ENCODE results near the gene SUV39H1. TPM values are rescaled to one million over a fixed set of nuclear protein-coding genes. Genes with fewer than 3 reads are reported as not detected.
A peak's percentile ranks its signal among the peaks of the same experiment; 100 is the strongest.
"Not testable (repeated sequence)": the region's sequence is repeated elsewhere in the genome, so short reads cannot be mapped to it uniquely, and the experiment has no call there.

Gene SUV39H1
- total RNA-seq, 2 experiments from 2014 or later: 32.3 to 35.6 TPM

DNA sequence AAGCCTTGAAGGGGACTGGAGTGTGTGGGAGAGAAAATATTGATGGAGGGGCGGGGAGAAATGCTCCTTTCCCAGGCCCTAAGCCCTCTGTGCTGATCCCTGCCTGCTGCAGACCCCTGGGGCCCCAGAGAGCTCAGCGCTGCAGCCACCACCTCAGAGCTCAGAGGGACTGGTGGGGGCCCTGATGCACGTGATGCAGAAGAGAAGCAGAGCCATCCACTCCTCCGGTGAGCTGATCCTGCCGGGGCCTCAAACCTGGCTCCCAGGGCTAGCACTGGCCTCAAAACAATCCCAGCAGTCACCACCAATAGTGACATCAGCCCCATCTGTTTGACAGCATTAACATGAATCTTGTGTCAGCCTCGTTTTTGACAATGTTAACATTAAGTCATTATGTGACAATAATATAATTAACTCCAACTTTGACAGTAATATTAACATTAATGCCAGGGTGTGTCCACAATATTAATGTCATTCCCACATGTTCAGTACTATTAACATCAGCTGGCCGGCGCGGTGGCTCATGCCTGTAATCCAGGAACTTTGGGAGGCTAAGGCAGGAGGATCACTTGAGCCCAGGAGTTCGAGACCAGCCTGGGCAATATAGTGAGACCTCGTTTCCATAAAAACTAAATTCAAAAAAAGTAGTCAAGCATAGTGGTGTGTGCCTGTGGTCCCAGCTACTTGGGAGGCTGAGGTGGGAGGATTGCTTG lies 7.2 kb upstream of the SUV39H1 start:
- Mint-ChIP-seq H3K36me3 (peaks cover 47% of the 10 kb centered on the region), H3K27me3 (no peaks in the 10 kb centered on the region), H3K4me3 (no peak overlapping the region), H3K9me3 (no peaks in the 10 kb centered on the region), H3K4me1 (ENCODE audit: low read depth) (peaks cover 34% of the 10 kb centered on the region), H3K27ac (no peak overlapping the region)
- DNase-seq: no peak
- POLR2A ChIA-PET: no interaction called here
- CTCF ChIA-PET: no interaction called here
- intact Hi-C loops (cut with micrococcal nuclease): loop anchor here (10.0 kb wide), 1 partner anchor 115 kb away; the partner anchor contains the start of gene RBM3

DNA sequence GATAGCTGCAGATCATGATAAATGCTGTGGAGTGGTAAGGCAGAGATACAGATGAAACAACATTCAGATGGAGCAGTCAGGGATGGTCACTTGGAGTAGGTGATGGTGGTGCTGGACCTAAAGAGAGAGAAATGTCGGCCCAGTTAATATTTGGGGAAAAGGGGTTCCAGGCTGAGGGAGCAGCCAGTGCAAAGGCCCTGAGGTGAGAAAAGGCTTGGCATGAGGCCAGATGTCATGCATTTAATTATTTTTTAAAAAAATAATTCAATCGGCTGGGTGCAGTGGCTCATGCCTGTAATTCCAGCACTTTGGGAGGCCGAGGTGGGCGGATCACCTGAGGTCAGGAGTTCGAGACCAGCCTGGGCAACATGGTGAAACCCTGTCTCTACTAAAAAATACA lies 4.8 kb upstream of the SUV39H1 start:
- peaks cover 24% of the 10 kb centered on the region for H3K4me1 Mint-ChIP-seq (ENCODE audit: low read depth)
- H3K36me3 Mint-ChIP-seq: peaks cover 26% of the 10 kb centered on the region
- H3K27ac Mint-ChIP-seq; H3K27me3 Mint-ChIP-seq; intact Hi-C loops (cut with micrococcal nuclease); H3K9me3 Mint-ChIP-seq; H3K4me3 Mint-ChIP-seq; POLR2A ChIA-PET; DNase-seq: not testable (repeated sequence)
- CTCF ChIA-PET: interaction anchor here (0.6 kb wide), 1 partner anchor 143 kb away, joined by 4 read pairs; no protein-coding TSS in a partner anchor

DNA sequence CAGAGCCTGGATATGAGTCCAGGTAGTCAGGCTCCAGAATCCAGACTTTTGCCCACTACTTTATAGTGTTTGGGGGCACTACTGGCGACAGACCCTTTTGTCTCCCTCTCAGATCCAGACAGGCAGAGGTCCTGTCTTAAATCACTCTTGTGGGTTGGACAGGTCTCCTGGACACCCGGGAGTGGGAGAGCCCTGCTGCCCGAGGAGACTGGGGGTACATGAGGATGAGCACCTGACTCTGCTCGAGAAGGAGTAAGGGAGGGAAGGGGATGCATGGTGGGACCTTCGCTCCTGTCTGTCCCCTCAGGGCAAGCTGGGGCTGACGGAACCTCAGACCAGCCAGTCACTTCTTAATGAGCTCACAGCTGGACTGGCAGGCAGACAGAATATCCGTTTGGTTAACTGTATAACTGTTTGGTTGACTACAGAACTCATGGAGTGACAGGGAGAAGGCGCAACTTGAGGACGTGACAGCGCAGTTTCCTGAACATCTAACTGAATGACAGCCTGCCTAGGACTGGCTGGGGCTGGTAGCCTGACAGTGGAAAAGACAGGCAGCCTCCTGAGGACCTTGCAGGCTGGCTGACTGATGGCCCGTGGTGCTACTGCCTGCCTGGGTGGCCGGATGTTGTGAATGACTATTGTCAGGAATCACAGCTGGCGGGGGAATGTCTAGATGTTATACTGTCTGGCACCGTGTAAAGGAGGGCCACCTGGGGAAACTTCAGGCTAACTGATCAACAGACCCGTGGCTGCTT lies 1.6 kb upstream of the SUV39H1 start:
- ChIA-PET CTCF (no interaction called here), POLR2A (interaction anchor here (1.2 to 2.8 kb wide), 3 partner anchors 10 to 19 kb away, joined by 3 to 16 read pairs (median 4); partner anchors contain the start of gene WAS)
- peaks cover 19% of the 10 kb centered on the region for H3K36me3 Mint-ChIP-seq
- DNase-seq: no peak
- H3K4me1 Mint-ChIP-seq (ENCODE audit: low read depth): peaks cover 22% of the 10 kb centered on the region
- H3K27me3 Mint-ChIP-seq: no peaks in the 10 kb centered on the region
- no peak overlapping the region for H3K4me3 Mint-ChIP-seq
- H3K27ac Mint-ChIP-seq: peak overlapping the region; percentile 92
- no peaks in the 10 kb centered on the region for H3K9me3 Mint-ChIP-seq
- intact Hi-C loops (cut with micrococcal nuclease): no loop called here

- Mint-ChIP-seq H3K4me3 (peak overlapping the region; percentile 84), H3K36me3 (peaks cover 18% of the 10 kb centered on the region), H3K9me3 (no peaks in the 10 kb centered on the region), H3K27ac (peak overlapping the region; percentile 92), H3K27me3 (no peaks in the 10 kb centered on the region), H3K4me1 (ENCODE audit: low read depth) (peaks cover 22% of the 10 kb centered on the region)
- CTCF ChIA-PET: interaction anchor here (1.1 kb wide), 1 partner anchor 33 kb away, joined by 3 read pairs; no protein-coding TSS in a partner anchor
- POLR2A ChIA-PET: interaction anchor here (0.8 to 2.8 kb wide), 5 partner anchors 10 to 202 kb away, joined by 3 to 16 read pairs (median 4); partner anchors contain the start of genes PQBP1, TIMM17B and WAS
- peak; percentile 18 for DNase-seq
- intact Hi-C loops (cut with micrococcal nuclease): no loop called here
These were observed 1.0 kb upstream of the SUV39H1 start for GRCh38 chrX:48695534-48695896.

DNA sequence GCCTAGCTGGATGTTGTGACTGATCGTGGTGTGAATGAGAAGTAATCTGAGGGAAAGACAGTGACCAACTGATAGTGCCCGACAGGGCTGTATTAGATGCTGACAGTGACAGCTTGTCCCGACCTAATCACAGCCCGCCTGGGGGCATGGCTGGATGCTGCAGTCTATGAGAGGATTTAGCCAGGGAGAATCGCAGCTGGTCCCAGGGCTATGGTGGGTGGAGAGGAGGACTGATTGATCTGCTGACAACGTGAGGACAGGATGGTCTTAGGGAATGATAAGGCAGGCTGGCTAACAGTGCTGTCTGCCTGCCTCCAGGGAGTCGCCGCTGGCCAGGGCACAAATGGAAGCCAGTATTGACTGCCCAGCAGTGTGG lies 621 bp upstream of the SUV39H1 start:
- Mint-ChIP-seq H3K27ac (peak overlapping the region; percentile 92), H3K4me3 (peak overlapping the region; percentile 84), H3K27me3 (no peaks in the 10 kb centered on the region), H3K36me3 (peaks cover 22% of the 10 kb centered on the region), H3K4me1 (ENCODE audit: low read depth) (peaks cover 24% of the 10 kb centered on the region), H3K9me3 (no peaks in the 10 kb centered on the region)
- POLR2A ChIA-PET: interaction anchor here (0.8 to 2.8 kb wide), 6 partner anchors 11 to 202 kb away, joined by 3 to 16 read pairs (median 4); partner anchors contain the start of genes HDAC6, PQBP1, TIMM17B and WAS
- CTCF ChIA-PET: interaction anchor here (1.1 kb wide), 1 partner anchor 33 kb away, joined by 3 read pairs; no protein-coding TSS in a partner anchor
- intact Hi-C loops (cut with micrococcal nuclease): loop anchor here (1.0 to 2.0 kb wide), 4 partner anchors 13 to 106 kb away; partner anchors contain the start of genes HDAC6 and WAS
- DNase-seq: no peak

DNA sequence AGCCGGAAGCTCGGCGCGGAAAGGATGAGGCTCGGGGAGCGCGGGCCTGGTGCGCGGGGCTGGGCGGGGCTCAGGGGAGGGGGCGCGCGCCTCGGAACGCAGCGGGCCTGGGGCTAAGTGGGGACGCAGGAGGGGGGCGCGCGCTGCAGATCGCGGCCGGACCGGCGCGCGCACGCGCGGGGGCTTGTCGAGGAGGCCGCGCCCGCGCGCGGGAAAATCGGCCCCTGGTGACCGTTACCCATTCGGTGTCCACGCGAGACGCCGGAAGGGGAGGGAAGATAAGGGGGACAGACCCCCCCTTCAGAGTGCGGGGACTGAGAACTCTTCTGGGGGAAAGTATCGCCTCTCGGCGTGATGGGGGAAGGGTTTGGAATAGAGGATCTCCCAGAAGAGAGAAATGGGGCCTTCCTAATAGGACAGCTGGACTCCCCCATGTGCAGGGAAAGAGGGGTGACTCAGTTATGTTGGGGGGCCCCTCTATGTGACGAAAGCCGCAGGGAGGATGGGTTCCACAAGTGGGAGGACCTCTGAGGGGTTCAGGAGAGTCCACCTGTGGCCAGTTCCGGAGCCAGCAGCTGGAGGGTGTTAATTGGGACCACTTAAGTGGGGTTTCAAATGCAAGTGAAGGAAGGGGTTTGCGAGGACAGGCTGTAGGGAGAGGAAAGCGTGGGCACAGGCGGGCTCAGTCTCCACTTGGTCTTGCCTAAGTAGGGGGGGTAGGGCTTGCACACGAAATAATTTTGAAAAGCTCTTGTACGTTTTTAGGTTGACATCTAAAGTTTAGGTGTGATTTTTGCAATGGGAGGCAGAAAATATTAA lies 584 bp downstream of the SUV39H1 start:
- no peaks in the 10 kb centered on the region for H3K27me3 Mint-ChIP-seq
- POLR2A ChIA-PET: interaction anchor here (0.7 to 2.8 kb wide), 4 partner anchors 14 to 201 kb away, joined by 3 to 16 read pairs (median 6); partner anchors contain the start of genes HDAC6, PQBP1, TIMM17B and WAS
- H3K36me3 Mint-ChIP-seq: peaks cover 18% of the 10 kb centered on the region
- H3K27ac Mint-ChIP-seq: peak overlapping the region; percentile 92
- peaks cover 30% of the 10 kb centered on the region for H3K4me1 Mint-ChIP-seq (ENCODE audit: low read depth)
- CTCF ChIA-PET: interaction anchor here (0.9 kb wide), 1 partner anchor 14 kb away, joined by 3 read pairs; the partner anchor contains the start of gene WAS
- intact Hi-C loops (cut with micrococcal nuclease): loop anchor here (1.0 to 2.0 kb wide), 4 partner anchors 14 to 105 kb away; partner anchors contain the start of genes HDAC6 and WAS
- no peaks in the 10 kb centered on the region for H3K9me3 Mint-ChIP-seq
- peak; percentile 59 for DNase-seq
- peak overlapping the region; percentile 87 for H3K4me3 Mint-ChIP-seq

DNA sequence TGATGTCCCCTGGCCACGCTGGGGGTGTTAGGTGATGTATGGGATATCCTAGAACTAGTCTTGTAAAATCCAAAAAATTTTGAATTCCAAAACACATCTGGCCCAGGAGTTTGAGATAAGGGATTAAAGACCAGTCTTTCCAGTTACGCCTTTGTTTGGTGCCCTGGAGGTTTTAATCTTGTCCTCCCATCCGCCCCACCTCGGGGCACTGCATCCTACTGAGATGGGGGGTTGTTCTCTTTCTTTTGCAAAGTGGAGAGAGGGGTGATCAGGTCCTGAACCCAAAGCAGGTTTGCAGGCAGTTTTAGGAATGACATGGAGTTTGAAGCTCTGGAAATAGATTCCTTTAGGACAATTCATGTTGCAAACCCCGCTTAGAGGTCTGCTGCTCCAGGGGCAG lies 1.8 kb downstream of the SUV39H1 start:
- H3K27me3 Mint-ChIP-seq: no peaks in the 10 kb centered on the region
- ChIA-PET POLR2A (no interaction called here), CTCF (no interaction called here)
- DNase-seq: no peak
- no peak overlapping the region for H3K27ac Mint-ChIP-seq
- peak overlapping the region; percentile 87 for H3K4me3 Mint-ChIP-seq
- intact Hi-C loops (cut with micrococcal nuclease): no loop called here
- no peaks in the 10 kb centered on the region for H3K9me3 Mint-ChIP-seq
- peaks cover 35% of the 10 kb centered on the region for H3K4me1 Mint-ChIP-seq (ENCODE audit: low read depth)
- peaks cover 25% of the 10 kb centered on the region for H3K36me3 Mint-ChIP-seq

GRCh38 chrX:48700246-48700645 lies 3.7 kb downstream of the SUV39H1 start:
- ChIA-PET POLR2A (interaction anchor here (0.6 kb wide), 1 partner anchor 13 kb away, joined by 3 read pairs; no protein-coding TSS in a partner anchor), CTCF (no interaction called here)
- no peaks in the 10 kb centered on the region for H3K27me3 Mint-ChIP-seq
- peaks cover 44% of the 10 kb centered on the region for H3K4me1 Mint-ChIP-seq (ENCODE audit: low read depth)
- peaks cover 29% of the 10 kb centered on the region for H3K36me3 Mint-ChIP-seq
- H3K4me3 Mint-ChIP-seq: no peak overlapping the region
- no peak for DNase-seq
- no peaks in the 10 kb centered on the region for H3K9me3 Mint-ChIP-seq
- intact Hi-C loops (cut with micrococcal nuclease): no loop called here
- peak overlapping the region; percentile 28 for H3K27ac Mint-ChIP-seq

- Mint-ChIP-seq H3K4me3 (no peak overlapping the region), H3K27ac (no peak overlapping the region), H3K4me1 (ENCODE audit: low read depth) (peaks cover 35% of the 10 kb centered on the region), H3K27me3 (no peaks in the 10 kb centered on the region), H3K36me3 (peaks cover 30% of the 10 kb centered on the region), H3K9me3 (no peaks in the 10 kb centered on the region)
- no peak for DNase-seq
- ChIA-PET POLR2A (interaction anchor here (0.5 to 0.6 kb wide), 2 partner anchors 12 to 50 kb away, joined by 3 to 4 read pairs; no protein-coding TSS in a partner anchor), CTCF (no interaction called here)
- intact Hi-C loops (cut with micrococcal nuclease): no loop called here
These were observed 4.6 kb downstream of the SUV39H1 start for GRCh38 chrX:48700951-48701653.

DNA sequence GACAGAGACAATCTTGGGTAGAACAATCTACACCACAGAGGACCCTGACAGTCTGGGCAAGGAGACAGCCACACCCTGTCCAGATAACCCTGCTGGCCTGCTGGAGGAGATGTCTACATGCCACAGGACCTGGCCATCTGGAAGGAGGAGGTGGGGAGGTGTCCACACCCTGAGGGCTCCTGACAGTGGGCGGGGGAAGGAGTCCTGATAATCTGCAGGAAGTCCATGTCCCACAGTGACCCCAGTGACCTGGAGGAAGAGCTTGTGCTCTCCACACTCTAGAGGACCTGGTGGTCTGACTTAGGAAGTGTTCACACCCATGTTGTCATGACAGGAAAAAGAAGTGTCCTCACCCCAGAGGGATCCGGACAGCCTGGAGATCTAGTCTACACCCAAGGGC lies 5.5 kb downstream of the SUV39H1 start:
- H3K4me1 Mint-ChIP-seq (ENCODE audit: low read depth): peaks cover 34% of the 10 kb centered on the region
- no peak overlapping the region for H3K4me3 Mint-ChIP-seq
- intact Hi-C loops (cut with micrococcal nuclease): no loop called here
- DNase-seq: no peak
- CTCF ChIA-PET: no interaction called here
- no peaks in the 10 kb centered on the region for H3K27me3 Mint-ChIP-seq
- H3K9me3 Mint-ChIP-seq: no peaks in the 10 kb centered on the region
- POLR2A ChIA-PET: no interaction called here
- no peak overlapping the region for H3K27ac Mint-ChIP-seq
- H3K36me3 Mint-ChIP-seq: peaks cover 32% of the 10 kb centered on the region

GRCh38 chrX:48702716-48703115 lies 6.2 kb downstream of the SUV39H1 start:
- peaks cover 27% of the 10 kb centered on the region for H3K36me3 Mint-ChIP-seq
- no peak overlapping the region for H3K27ac Mint-ChIP-seq
- ChIA-PET CTCF (no interaction called here), POLR2A (no interaction called here)
- H3K9me3 Mint-ChIP-seq: no peaks in the 10 kb centered on the region
- no peaks in the 10 kb centered on the region for H3K27me3 Mint-ChIP-seq
- DNase-seq: no peak
- no peak overlapping the region for H3K4me3 Mint-ChIP-seq
- intact Hi-C loops (cut with micrococcal nuclease): no loop called here
- peaks cover 28% of the 10 kb centered on the region for H3K4me1 Mint-ChIP-seq (ENCODE audit: low read depth)

Data from activated CD4-positive, alpha-beta memory T cell treated with anti-CD3 and anti-CD28 coated beads for 36 hours (primary cell).